Colonic mucosa (tissue), 4 donors: Measurements from ENCODE around the gene HNMT. TPM values are rescaled to one million over a fixed set of nuclear protein-coding genes. Genes with fewer than 3 reads are reported as not detected.
A peak's percentile ranks its signal among the peaks of the same experiment; 100 is the strongest.
"Not testable (repeated sequence)": the region's sequence is repeated elsewhere in the genome, so short reads cannot be mapped to it uniquely, and the experiment has no call there.

ENCODE experiments used
- DNase-seq: peaks from one replicate; pipeline ENCODE4 v3.0.0-alpha.2; 2020
- H3K27ac ChIP-seq: fragments of 200-600 bp; one replicate; pipeline ENCODE4 v1.8.0; 2021
- H3K27me3 ChIP-seq: fragments of 200-600 bp; one replicate; pipeline ENCODE4 v1.8.0; 2021
- H3K36me3 ChIP-seq: fragments of 200-600 bp; one replicate; pipeline ENCODE4 v1.8.0; 2021
- H3K4me1 ChIP-seq: fragments of 200-600 bp; one replicate; pipeline ENCODE4 v1.8.0; 2021; ENCODE audit warnings: mild to moderate bottlenecking
- H3K4me3 ChIP-seq: fragments of 200-600 bp; one replicate; pipeline ENCODE4 v1.8.0; 2021
- H3K9ac ChIP-seq, 2 donors: one replicate each; pipeline ENCODE4 v1.7.0; 2013; ENCODE audit warnings: control low read depth in 2 of 2, low read depth in 2 of 2, low read length in 2 of 2
- H3K9me3 ChIP-seq: fragments of 200-600 bp; one replicate; pipeline ENCODE4 v1.8.0; 2021
- intact Hi-C: fragments of 100-400 bp; cut with DNase I; formaldehyde crosslinking; loops from one replicate; pipeline ENCODE4 v1.14.1; 2022
- total RNA-seq, 2 donors: library from RNA; stranded (reverse); fragmentation: NEBNext Ultra II Directional in 1 of 2; extraction: Animal tissue kit (Norgen Biotek cat#: 25700) in 1 of 2; gene quantifications; one replicate each; pipeline ENCODE4 v1.2.1, GENCODE V29; 2021
- TF ChIP-seq, protein P1 (sequence below): fragments of 200-600 bp; IDR thresholded peaks from one replicate; pipeline ENCODE4 v1.8.0; 2022; ENCODE audit warnings: antibody characterized with exemption, mild to moderate bottlenecking
- donor health status: healthy.
- donor health status: DM: no; HTN: no; CAD: no.
- donor health status: DM: no; HTN: no; CAD: no.

The HNMT gene
- 10 to 100 TPM; 62.2 to 82.1 TPM for total RNA-seq

- TF ChIP-seq, protein P1, sequence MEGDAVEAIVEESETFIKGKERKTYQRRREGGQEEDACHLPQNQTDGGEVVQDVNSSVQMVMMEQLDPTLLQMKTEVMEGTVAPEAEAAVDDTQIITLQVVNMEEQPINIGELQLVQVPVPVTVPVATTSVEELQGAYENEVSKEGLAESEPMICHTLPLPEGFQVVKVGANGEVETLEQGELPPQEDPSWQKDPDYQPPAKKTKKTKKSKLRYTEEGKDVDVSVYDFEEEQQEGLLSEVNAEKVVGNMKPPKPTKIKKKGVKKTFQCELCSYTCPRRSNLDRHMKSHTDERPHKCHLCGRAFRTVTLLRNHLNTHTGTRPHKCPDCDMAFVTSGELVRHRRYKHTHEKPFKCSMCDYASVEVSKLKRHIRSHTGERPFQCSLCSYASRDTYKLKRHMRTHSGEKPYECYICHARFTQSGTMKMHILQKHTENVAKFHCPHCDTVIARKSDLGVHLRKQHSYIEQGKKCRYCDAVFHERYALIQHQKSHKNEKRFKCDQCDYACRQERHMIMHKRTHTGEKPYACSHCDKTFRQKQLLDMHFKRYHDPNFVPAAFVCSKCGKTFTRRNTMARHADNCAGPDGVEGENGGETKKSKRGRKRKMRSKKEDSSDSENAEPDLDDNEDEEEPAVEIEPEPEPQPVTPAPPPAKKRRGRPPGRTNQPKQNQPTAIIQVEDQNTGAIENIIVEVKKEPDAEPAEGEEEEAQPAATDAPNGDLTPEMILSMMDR: no peak
- H3K4me1 ChIP-seq: no peaks in the 10 kb centered on the region
- peak within 1 kb of the TSS; percentile 94 for H3K27ac ChIP-seq
- peak; percentile 57 for DNase-seq
- peak within 1 kb of the TSS; percentile 61 to 89 for H3K9ac ChIP-seq
- H3K36me3 ChIP-seq: no peaks in the 10 kb centered on the region
- peak within 1 kb of the TSS; percentile 48 for H3K4me3 ChIP-seq
- H3K27me3 ChIP-seq: no peaks in the 10 kb centered on the region
- H3K9me3 ChIP-seq: no peaks in the 10 kb centered on the region
- intact Hi-C loops: no loop called here
These were observed at the start of gene HNMT for GRCh38 chr2:137964066-137964858. HNMT (plus strand) TSS chr2:137964473; CDS start chr2:137964492, 19 bp downstream.

GRCh38 chr2:137921105-137921880 lies 43.0 kb upstream of the HNMT start:
- H3K4me1 ChIP-seq: no peaks in the 10 kb centered on the region
- no peak overlapping the region for H3K4me3 ChIP-seq
- no peak for DNase-seq
- H3K9me3 ChIP-seq: no peaks in the 10 kb centered on the region
- TF ChIP-seq, protein P1: no peak
- no peak overlapping the region for H3K9ac ChIP-seq
- no peaks in the 10 kb centered on the region for H3K27me3 ChIP-seq
- H3K36me3 ChIP-seq: no peaks in the 10 kb centered on the region
- intact Hi-C loops: no loop called here
- no peak overlapping the region for H3K27ac ChIP-seq

- H3K27me3 ChIP-seq, H3K27ac ChIP-seq, H3K36me3 ChIP-seq, DNase-seq, H3K9ac ChIP-seq, H3K9me3 ChIP-seq, H3K4me3 ChIP-seq, intact Hi-C loops, H3K4me1 ChIP-seq: not testable (repeated sequence)
These were observed 42.1 kb upstream of the HNMT start for GRCh38 chr2:137922171-137922570.

- no peak overlapping the region for H3K9ac ChIP-seq
- TF ChIP-seq, protein P1: no peak
- no peaks in the 10 kb centered on the region for H3K27me3 ChIP-seq
- H3K4me1 ChIP-seq: no peaks in the 10 kb centered on the region
- H3K27ac ChIP-seq: no peak overlapping the region
- no peaks in the 10 kb centered on the region for H3K9me3 ChIP-seq
- H3K4me3 ChIP-seq: no peak overlapping the region
- DNase-seq: no peak
- no peaks in the 10 kb centered on the region for H3K36me3 ChIP-seq
- intact Hi-C loops: no loop called here
These were observed 40.3 kb upstream of the HNMT start for GRCh38 chr2:137924019-137924418.

DNA sequence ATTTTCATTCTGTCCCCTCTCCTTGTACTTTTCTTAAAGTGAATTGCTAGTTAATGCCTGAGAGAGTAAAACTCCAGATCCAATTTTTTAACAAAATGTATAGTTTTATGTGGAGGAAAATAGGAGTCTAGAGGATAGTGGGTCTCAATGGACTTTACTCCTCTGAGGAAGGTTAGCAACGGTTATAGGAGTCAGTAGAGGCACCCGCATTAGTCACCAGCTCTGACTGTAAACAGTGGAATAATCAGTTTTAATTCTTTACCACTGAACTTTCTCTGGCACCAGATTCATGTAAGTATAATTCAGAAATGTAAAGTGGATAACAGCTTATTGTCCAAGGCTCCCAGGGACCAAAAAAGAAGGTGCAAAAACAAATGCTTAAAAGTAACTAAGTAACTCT lies 38.7 kb upstream of the HNMT start:
- H3K36me3 ChIP-seq: no peaks in the 10 kb centered on the region
- TF ChIP-seq, protein P1: no peak
- intact Hi-C loops: no loop called here
- no peak overlapping the region for H3K4me3 ChIP-seq
- no peak for DNase-seq
- H3K4me1 ChIP-seq: no peaks in the 10 kb centered on the region
- H3K27ac ChIP-seq: no peak overlapping the region
- no peak overlapping the region for H3K9ac ChIP-seq
- H3K27me3 ChIP-seq: no peaks in the 10 kb centered on the region
- H3K9me3 ChIP-seq: no peaks in the 10 kb centered on the region

- intact Hi-C loops: no loop called here
- Histone ChIP-seq H3K9me3 (no peaks in the 10 kb centered on the region), H3K4me3 (no peak overlapping the region), H3K4me1 (no peaks in the 10 kb centered on the region), H3K36me3 (no peaks in the 10 kb centered on the region), H3K27ac (no peak overlapping the region), H3K27me3 (no peaks in the 10 kb centered on the region), H3K9ac (no peak overlapping the region)
- no peak for DNase-seq
- TF ChIP-seq, protein P1: no peak
These were observed 36.4 kb upstream of the HNMT start for GRCh38 chr2:137927846-137928245.
